Stimulated activated effector memory CD8-positive, alpha-beta T cell treated with anti-CD3 and anti-CD28 coated beads, Interleukin-12 subunit alpha, Interleukin-12 subunit beta, amount 100 ng/mL, for 72 hours (primary cell): ENCODE data around the gene MRPL19.

ENCODE experiments used
- ATAC-seq: fragments of 150-1000 bp; cut with Tn5 transposase; 2 replicates; pipeline ENCODE4 v1.10.0; 2021
- DNase-seq, 2 donors: peaks; one replicate each; pipeline ENCODE4 v3.0.0; 2021 to 2022; ENCODE audit warnings: low spot score in 2 of 2
- H3K27ac Mint-ChIP-seq: one replicate; pipeline ENCODE4 v1.8.0; 2022; ENCODE audit warnings: mild to moderate bottlenecking, mixed read lengths
- H3K36me3 Mint-ChIP-seq: one replicate; pipeline ENCODE4 v1.8.0; 2022; ENCODE audit warnings: mild to moderate bottlenecking, mixed read lengths
- H3K4me1 Mint-ChIP-seq: one replicate; pipeline ENCODE4 v1.8.0; 2022; ENCODE audit warnings: mixed read lengths
- H3K4me3 Mint-ChIP-seq: one replicate; pipeline ENCODE4 v1.8.0; 2022; ENCODE audit warnings: mild to moderate bottlenecking, mixed read lengths
- H3K9me3 Mint-ChIP-seq: one replicate; pipeline ENCODE4 v1.8.0; 2022; ENCODE audit warnings: mixed read lengths

MRPL19 gene

DNA sequence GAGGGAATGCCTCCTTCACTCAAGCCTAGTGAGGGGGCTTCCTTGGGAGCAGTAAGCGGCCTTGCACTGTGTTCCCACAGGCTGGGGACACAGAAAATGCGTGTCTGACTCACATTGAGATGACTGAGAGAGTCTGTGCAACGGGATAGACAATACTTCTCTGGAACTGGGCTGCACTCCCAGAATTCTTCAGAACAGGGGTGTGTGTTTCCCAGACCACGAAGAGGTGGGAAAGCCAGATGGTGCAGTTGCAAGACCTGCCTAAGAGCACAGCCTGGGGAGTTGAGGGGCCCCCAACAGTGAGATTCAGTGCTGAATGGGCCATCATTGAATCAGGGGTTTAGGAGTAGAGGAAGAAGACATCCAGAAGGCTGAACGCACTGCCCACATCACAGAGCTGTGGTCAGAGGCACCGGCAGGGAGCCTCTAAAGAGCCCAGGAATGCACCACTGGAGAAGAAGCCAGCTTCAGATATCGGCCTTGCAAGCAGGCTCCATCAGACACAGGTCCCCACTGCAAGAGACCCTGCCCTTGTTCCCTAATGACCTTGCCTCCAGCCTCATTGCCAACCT is 36.6 kb upstream of the MRPL19 start:
- DNase-seq: no peak

DNA sequence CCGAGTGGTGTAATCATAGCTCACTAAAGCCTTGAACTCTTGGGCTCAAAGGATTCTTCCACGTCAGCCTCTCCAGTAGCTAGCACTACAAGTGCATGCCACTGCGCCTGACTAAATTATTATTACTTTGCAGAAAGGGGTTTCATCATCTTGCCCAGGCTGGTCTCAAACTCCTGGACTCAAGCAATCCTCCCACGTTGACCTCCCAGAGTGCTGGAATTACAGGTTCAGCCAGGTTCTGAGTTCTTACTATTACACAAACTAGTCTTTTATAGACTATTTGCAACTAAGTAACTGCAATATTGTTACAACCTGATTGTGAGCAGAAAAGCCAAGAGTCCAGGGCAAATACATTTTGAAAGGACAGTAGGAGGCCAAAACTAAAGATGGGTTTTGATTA is 35.9 kb upstream of the MRPL19 start:
- no peak overlapping the region for H3K27ac Mint-ChIP-seq
- H3K4me3 Mint-ChIP-seq: no peak overlapping the region
- no peak for DNase-seq
- no peaks in the 10 kb centered on the region for H3K36me3 Mint-ChIP-seq
- ATAC-seq: no peak
- H3K9me3 Mint-ChIP-seq: no peaks in the 10 kb centered on the region
- no peaks in the 10 kb centered on the region for H3K4me1 Mint-ChIP-seq

More for the DNA sequence above, 36.6 kb upstream of the MRPL19 start:
- Mint-ChIP-seq H3K4me1 (no peaks in the 10 kb centered on the region), H3K9me3 (no peaks in the 10 kb centered on the region), H3K36me3 (no peaks in the 10 kb centered on the region), H3K4me3 (no peak overlapping the region), H3K27ac (no peak overlapping the region)
- ATAC-seq: no peak

DNA sequence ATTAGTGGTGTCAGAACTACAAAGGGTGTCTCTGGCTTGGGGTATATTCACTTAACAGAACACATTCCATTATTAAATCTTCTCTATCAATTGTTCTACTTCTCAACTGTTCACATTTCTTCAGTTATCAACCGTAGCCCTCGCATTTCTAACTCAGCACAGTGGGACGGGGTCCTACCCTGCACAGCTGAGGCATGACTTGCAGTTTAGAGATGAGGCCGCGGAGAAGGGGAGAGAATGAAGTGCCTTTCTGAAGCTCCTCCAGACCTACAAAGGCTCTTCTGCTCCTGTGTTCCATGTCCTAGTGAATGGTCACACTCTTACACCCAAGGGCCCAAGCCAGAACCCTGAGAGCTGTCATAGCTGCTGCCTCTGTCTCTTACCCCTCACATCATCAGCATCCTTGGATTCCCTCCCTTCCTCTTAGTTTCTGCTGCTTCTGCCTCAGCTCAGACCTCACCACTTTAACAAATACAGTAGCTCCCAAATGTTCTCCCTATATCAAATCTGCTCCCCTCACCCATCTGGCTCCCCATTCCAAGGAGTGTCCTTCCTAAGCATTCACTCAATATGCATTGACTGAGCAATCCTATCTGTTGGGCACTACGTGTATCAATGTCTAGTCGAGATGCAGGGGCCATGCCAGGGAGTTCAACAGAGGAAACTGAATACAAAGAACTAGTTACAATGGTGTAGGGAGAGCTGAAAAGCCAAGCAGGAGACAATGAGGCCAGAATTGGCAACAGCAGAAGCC is 34.3 kb upstream of the MRPL19 start:
- Mint-ChIP-seq H3K27ac (no peak overlapping the region), H3K9me3 (no peaks in the 10 kb centered on the region), H3K36me3 (no peaks in the 10 kb centered on the region), H3K4me1 (no peaks in the 10 kb centered on the region), H3K4me3 (no peak overlapping the region)
- no peak for DNase-seq
- ATAC-seq: no peak

DNA sequence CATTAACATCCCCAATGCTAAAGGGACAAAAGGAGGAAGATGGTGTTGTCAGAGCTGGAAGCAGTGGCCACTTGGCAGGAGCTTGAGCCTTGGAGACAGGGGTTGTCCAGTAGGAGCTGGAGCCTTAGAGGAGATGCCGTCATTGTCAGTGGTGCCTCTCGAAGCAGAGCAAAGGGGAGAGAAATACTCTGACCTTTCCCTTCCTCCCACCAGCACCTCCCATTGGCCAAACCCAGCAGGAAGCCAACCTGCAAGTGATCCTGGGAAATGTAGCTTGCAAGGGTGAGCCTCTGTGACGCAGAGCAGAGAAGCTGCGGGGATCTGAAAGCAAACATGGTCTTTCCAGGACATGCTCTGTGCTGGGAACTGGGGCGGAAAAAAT is 33.7 kb upstream of the MRPL19 start:
- no peaks in the 10 kb centered on the region for H3K9me3 Mint-ChIP-seq
- no peaks in the 10 kb centered on the region for H3K4me1 Mint-ChIP-seq
- H3K36me3 Mint-ChIP-seq: no peaks in the 10 kb centered on the region
- no peak overlapping the region for H3K4me3 Mint-ChIP-seq
- ATAC-seq: no peak
- DNase-seq: no peak
- no peak overlapping the region for H3K27ac Mint-ChIP-seq

DNA sequence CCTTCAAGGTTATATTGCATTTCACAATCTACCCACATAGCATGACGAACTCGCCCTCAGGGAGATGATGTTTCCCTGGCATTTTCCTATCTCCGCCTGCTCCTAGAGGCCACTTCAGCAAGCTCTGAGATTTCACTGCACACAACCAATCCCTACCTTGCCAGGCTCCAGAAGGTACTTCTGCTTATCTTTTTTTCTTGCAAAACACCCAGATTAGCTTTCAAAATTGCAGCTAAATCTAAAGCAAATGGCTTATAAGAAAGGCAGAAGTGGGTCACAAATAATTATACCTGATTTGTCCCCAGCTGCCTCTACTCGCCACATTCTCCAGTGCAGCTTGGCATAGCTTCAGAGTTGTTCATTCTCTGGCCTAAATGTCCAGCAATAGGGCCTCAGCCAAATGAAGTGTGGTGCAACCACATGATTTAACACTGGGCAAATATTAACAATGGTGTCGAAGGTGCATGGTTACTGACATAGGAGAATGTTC is 32.4 kb upstream of the MRPL19 start:
- DNase-seq (no peak), ATAC-seq (no peak)
- H3K4me3 Mint-ChIP-seq: no peak overlapping the region
- no peaks in the 10 kb centered on the region for H3K4me1 Mint-ChIP-seq
- no peak overlapping the region for H3K27ac Mint-ChIP-seq
- H3K36me3 Mint-ChIP-seq: no peaks in the 10 kb centered on the region
- no peaks in the 10 kb centered on the region for H3K9me3 Mint-ChIP-seq

DNA sequence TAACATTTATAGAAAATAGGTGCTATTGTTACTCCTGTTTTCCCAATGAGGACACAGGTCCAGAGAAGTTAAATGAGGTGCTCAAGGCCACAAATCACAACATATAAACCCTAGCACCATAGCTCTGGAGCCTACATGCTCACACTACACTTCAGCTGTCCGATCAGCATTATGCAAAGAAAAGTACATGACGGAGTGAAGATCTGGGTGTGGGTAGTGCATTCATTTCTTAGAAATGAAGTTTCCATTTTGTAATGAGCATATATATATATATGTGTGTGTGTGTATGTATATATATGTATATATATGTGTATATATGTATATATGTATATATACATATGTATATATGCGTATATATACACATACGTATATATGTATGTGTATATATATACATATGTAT is 30.2 kb upstream of the MRPL19 start:
- no peak for DNase-seq
- no peaks in the 10 kb centered on the region for H3K4me1 Mint-ChIP-seq
- H3K36me3 Mint-ChIP-seq: no peaks in the 10 kb centered on the region
- no peaks in the 10 kb centered on the region for H3K9me3 Mint-ChIP-seq
- ATAC-seq: no peak
- no peak overlapping the region for H3K4me3 Mint-ChIP-seq
- no peak overlapping the region for H3K27ac Mint-ChIP-seq

DNA sequence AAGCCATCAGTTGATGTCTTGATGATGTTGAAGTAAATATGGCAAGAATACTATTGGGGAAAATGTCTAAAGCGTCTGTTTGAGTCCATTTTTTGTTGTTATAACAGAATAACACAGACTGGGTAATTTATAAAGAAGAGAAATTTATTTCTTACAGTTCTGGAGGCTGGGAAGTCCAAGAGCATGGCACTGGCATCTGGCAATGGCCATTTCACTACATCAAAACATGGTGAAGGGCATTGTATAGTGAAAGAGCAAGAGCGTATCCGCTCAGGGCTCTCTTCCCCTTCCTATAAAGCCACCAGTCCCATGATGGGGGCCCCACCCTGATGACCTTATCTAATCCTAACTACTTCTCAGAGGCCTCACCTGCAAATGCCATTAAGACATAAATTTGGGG is 29.6 kb upstream of the MRPL19 start:
- no peaks in the 10 kb centered on the region for H3K4me1 Mint-ChIP-seq
- ATAC-seq (no peak), DNase-seq (no peak)
- H3K4me3 Mint-ChIP-seq: no peak overlapping the region
- no peaks in the 10 kb centered on the region for H3K9me3 Mint-ChIP-seq
- no peak overlapping the region for H3K27ac Mint-ChIP-seq
- no peaks in the 10 kb centered on the region for H3K36me3 Mint-ChIP-seq

DNA sequence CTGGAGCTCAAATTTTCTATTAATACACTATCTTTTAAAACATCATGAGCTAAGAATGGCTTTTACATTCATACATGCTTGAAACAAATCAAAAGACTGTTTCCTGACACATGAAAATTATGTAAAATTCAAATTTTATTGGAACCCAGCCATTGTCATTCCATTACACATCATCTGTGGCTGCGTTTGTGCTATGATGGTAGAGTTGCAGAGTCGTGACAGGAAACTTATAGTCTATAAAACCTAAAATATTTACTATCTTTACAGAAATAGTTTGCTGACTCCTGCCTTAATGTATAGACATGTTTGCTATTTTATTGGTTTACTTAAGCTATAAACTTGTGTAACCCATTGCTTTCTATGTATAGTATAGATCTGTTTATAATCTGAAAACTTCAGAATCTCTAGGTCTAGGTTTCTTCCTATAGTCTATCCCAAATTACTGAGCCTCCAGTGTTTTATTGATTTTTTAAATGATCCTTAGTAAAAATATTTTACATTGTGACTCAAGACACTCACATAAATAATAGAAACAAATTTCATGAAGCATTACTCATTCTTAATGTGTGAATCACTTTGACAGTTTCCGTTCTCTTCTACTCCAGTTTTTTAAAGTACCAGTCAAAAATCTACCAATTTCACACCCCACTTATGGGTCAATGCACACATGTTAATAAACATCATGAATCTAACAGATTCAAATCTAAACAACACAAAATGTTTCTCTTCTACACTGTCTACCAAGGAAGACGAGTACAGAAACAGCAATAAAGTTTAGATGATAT is 26.4 kb upstream of the MRPL19 start:
- Mint-ChIP-seq H3K36me3 (no peaks in the 10 kb centered on the region), H3K4me1 (no peaks in the 10 kb centered on the region), H3K9me3 (no peaks in the 10 kb centered on the region), H3K27ac (no peak overlapping the region), H3K4me3 (no peak overlapping the region)
- no peak for DNase-seq
- no peak for ATAC-seq

DNA sequence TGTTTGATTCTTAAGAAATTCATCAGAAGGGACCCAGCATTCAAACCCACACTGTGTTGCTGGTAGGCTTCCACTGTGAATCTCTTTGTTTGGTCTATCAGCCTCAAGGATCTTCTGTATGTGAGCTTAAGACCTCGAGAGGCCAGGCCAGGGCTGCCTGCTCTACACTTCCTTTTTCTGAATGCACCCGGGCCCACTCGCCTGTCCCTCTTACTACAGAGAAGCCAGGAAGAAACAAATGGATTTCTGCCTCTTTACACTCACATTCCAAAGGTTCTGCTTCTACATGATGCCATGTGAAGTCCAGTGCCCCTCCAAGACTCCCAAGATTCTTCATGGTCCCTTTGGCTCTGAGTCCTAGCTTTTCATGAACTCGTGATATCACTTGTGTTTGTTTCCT is 25.4 kb upstream of the MRPL19 start:
- ATAC-seq: no peak
- Mint-ChIP-seq H3K36me3 (no peaks in the 10 kb centered on the region), H3K9me3 (no peaks in the 10 kb centered on the region), H3K4me3 (no peak overlapping the region), H3K27ac (no peak overlapping the region), H3K4me1 (no peaks in the 10 kb centered on the region)
- DNase-seq: no peak

DNA sequence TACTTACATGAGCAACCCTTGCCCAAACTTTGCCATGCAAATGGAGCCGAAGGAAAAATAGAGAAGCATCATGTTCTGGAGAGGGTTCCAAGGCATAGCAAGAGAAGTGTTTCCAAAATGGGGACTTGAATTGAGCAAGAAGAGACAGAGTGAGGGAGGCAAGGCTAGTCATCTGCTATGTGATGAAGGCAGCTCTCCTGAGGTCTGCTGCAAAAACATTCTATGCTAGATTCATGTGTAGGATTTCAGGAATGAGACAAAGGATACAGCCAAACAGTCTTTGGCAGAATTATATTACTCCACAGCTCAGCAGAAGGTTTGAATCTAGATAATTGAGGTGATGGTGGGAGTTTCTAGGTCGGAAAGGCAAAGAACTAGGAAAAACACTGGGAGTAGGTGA is 24.1 kb upstream of the MRPL19 start:
- DNase-seq (no peak), ATAC-seq (no peak)
- Mint-ChIP-seq H3K36me3 (no peaks in the 10 kb centered on the region), H3K27ac (no peak overlapping the region), H3K4me1 (no peaks in the 10 kb centered on the region), H3K4me3 (no peak overlapping the region), H3K9me3 (no peaks in the 10 kb centered on the region)

DNA sequence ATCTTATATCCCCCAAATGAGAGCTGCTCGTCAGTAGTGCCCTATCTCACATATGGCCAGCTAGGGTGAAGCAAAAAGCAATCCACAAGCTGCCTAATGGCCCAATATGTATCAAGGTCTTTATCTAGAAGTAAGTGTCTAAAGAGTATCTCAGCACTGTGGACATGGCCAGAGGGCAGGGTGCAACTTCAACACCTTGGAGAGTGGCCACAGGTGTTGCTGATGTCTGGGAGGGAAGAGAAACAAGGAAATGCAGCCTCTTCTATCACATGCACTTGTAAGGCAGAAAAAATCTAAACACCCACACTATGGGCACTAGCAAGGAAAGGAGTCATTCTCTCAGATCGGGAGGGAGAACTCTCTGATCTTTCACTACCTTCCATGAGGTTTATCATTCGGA is 23.7 kb upstream of the MRPL19 start:
- no peak for DNase-seq
- Mint-ChIP-seq H3K4me3 (no peak overlapping the region), H3K4me1 (no peaks in the 10 kb centered on the region), H3K9me3 (no peaks in the 10 kb centered on the region), H3K27ac (no peak overlapping the region), H3K36me3 (no peaks in the 10 kb centered on the region)
- ATAC-seq: peak; percentile 11

DNA sequence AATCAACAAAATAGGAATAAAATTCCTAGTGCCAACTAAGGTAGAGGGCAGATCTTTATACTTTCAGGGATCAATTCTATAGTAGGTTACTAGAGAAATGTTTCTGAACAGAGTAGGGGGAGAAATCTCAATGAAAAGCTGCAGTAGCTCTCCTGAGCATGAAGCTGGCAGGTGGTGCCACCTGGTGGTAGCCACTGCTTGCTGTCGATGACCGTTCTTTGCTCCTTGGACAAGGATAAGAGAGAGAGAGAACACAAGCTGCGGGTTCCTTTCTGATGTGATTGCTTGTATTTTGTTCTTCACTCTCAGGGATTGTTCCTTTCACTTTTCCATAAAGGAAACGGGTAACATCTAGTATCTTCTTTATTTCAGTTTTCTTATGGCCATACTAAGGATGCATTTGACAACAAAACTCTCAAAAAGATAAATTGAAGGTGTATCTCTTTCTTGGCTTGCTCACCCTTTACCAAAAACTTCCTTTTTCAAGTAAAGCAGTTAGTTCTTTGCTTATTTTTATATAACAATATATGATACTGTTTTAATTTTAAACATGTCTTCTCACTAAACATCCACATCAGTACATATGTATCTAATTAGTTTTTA is 18.6 kb upstream of the MRPL19 start:
- no peak overlapping the region for H3K4me3 Mint-ChIP-seq
- H3K9me3 Mint-ChIP-seq: no peaks in the 10 kb centered on the region
- DNase-seq (peak; percentile 29 to 66), ATAC-seq (peak; percentile 73)
- no peak overlapping the region for H3K27ac Mint-ChIP-seq
- H3K4me1 Mint-ChIP-seq: no peaks in the 10 kb centered on the region
- no peaks in the 10 kb centered on the region for H3K36me3 Mint-ChIP-seq

DNA sequence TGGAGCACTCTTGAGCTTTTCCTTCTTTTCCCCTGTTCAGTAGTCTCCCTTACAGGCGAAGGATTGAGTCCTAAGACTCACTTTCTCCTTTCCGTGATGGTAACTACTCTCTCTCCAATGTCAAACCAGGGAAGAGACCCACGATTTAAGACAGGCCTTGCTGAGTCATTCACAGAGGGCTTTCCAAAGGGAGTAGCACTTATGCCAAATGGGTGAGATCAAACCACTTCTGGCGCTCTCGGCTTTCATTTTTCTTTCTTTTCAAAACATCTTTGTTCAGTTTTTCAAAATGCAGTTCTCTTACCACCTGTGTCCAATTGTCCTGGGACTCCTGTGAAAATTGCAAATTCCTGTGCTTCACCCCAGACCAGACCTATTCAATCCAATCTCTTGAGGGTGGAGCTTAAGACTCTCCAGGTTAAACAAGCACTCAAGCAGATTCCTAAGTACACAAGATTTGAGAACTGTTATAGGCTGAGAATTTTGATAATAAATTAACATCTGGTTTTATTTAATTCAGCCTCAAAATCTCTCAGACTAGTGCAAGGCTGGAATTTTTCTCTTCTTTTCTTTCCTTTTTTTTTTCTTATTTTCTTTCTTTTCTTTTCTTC is 14.4 kb upstream of the MRPL19 start:
- H3K9me3 Mint-ChIP-seq: no peaks in the 10 kb centered on the region
- no peak overlapping the region for H3K27ac Mint-ChIP-seq
- DNase-seq: no peak
- no peak for ATAC-seq
- no peaks in the 10 kb centered on the region for H3K36me3 Mint-ChIP-seq
- no peaks in the 10 kb centered on the region for H3K4me1 Mint-ChIP-seq
- no peak overlapping the region for H3K4me3 Mint-ChIP-seq

DNA sequence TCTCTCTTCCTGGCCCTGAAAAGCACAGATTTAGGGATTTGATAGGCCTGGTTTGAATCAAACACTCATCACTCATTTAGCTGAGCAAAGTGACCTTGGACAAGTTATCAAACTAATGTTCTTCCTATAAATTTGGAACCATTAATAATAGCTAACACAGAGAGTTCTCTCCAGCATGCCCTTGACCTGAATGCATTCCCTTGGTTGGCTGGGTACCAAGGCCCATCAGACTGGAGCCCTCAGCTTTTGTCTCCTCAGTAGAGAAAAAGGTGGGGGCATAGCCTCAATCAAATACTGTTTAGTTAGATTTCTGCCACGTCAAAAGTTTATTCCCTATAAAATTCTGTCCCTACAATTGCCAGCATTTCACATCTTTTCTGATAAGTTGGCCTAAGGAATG is 13.8 kb upstream of the MRPL19 start:
- Mint-ChIP-seq H3K27ac (no peak overlapping the region), H3K4me1 (no peaks in the 10 kb centered on the region), H3K9me3 (no peaks in the 10 kb centered on the region), H3K36me3 (no peaks in the 10 kb centered on the region), H3K4me3 (no peak overlapping the region)
- ATAC-seq (no peak), DNase-seq (no peak)

DNA sequence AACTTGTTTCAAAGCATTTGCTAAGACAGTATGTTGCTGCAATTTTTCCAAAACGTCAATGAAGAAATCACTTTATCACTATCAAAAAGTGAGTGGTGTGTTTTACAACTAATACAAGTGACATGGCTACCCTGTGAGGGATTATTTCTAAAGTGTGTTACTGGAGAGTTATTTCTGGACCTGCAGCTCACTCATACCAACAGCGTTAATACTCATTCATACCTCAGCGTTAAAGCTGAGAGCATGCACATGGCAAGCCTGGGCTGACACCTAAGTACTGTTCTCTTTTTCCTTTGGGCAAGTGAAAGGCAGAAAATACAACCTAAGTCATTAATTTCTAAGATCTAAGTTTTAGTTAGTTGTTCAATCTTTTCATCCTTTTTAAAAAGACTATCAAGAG is 13.0 kb upstream of the MRPL19 start:
- Mint-ChIP-seq H3K4me3 (no peak overlapping the region), H3K27ac (no peak overlapping the region), H3K9me3 (no peaks in the 10 kb centered on the region), H3K36me3 (no peaks in the 10 kb centered on the region), H3K4me1 (no peaks in the 10 kb centered on the region)
- DNase-seq (no peak), ATAC-seq (no peak)
